CD4-positive, alpha-beta T cell treated with Interleukin-1 beta for 1 hour (primary cell): ENCODE results near the gene TRA2A.
"Not testable (repeated sequence)": the region's sequence is repeated elsewhere in the genome, so short reads cannot be mapped to it uniquely, and the experiment has no call there.

Experiments used
- DNase-seq, 2 donors: peaks; one replicate each; pipeline ENCODE4 v3.0.0-alpha.2; 2020 to 2022

Gene TRA2A

GRCh38 chr7:23531794-23532489, at the start of gene TRA2A:
TRA2A (minus strand) TSS chr7:23531981; CDS start chr7:23531824, 157 bp downstream.
- peak; percentile 96 for DNase-seq

DNA sequence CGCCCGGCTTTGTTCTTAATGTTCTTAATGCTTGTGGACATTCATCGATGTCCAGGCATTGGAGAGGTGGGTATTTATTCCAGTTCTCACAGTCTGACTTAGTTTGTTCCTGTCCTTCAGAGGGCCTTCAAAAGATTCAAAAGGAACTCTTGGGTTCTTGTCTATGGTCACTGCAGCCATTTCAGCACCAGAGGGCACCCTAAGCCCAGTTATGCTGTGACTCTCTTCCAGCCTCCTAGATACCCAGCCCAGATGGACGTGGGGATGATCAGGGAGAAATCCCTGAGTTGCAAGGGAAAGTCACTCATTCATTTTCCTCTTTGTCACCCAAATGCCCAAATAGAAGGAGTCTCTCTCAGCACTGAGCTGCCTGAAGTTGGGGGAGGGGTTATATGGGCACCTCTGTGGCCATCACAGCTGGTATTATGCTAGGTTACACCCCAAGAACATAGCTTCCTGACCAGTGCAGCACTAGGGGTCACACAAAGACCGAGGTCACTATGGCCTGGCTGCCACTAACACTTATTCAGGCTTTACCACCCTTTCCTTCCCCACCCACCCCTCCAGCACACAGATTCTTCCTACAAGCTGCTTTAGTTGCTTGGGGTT, 38.9 kb upstream of the TRA2A start:
- DNase-seq: peak; percentile 70

GRCh38 chr7:23558303-23558702, 26.5 kb upstream of the TRA2A start:
- DNase-seq: no peak

DNA sequence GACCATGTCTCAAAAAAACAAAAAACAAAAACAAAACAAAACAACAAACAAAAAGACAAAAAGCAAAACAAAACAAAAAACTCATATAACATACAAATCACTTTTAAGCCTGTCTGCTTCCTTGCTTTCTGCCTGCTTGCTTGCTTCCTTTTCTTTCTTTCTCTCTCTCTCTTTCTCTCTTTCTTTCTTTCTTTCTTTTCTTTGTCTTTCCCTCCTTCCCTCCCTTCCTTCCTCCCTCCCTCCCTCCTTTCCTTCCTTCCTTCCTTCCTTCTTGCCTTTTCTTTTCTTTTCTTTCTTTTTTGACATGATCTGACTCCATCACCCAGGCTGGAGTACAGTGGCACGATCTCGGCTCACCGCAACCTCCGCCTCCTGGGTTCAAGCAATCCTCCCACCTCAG, 15.9 kb upstream of the TRA2A start:
- no peak for DNase-seq

DNA sequence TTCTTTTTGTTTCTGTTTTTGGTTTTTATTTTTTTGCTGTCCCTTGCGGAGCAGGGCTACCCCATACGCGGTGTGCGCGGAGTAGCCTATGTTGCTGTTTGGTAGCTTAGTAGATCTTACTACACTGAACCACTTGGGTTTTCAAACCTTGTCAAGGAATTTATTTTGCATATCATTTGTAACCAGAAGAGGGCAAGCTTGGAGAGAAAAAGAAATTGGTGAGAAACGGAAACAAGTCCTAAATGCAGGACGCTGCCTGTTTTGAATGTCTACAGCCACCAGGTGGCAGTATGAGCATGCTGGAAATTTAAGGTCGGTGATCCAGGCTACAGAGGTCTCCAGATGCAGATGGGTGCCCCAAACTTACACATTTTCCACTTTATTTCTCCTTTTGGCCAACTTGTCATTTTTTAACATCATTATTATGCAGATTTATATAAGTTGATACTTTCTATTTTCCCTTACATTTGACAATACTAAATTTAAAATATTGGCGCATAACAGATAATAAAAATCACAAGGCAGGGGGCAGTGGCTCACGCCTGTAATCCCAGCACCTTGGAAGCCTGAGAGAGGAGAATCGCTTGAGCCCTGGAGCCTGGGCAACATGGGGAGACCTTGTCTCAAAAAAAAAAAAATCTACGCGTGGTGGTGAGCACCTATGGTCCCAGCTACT, 15.3 kb upstream of the TRA2A start:
- DNase-seq: peak; percentile 81 to 89

GRCh38 chr7:23545493-23545892, 13.7 kb upstream of the TRA2A start:
- no peak for DNase-seq

DNA sequence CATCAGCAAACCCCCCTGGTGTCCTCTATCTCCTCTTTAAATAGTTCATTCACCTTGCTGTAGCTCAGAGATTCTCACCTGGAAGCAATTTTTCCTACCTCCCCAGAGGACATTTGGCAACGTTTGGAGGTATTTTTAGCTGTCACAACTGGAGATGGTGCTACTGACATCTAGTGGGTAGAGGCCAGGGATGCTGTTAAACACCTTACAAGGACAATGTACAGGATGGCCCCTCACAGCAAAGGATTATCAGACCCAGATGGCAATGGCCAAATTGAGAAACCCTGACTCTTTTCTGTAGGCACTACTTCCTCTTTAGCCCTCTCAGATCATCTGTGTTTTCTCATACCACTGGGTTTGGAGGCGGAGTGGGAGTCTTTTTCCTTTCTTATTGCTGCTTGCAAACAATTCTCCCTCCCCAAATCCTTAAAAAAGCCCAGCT, 13.2 kb upstream of the TRA2A start:
- DNase-seq: peak in 1 of 2 donors; percentile 4

- no peak for DNase-seq
These were observed 11.0 kb upstream of the TRA2A start for GRCh38 chr7:23542752-23543151.

DNA sequence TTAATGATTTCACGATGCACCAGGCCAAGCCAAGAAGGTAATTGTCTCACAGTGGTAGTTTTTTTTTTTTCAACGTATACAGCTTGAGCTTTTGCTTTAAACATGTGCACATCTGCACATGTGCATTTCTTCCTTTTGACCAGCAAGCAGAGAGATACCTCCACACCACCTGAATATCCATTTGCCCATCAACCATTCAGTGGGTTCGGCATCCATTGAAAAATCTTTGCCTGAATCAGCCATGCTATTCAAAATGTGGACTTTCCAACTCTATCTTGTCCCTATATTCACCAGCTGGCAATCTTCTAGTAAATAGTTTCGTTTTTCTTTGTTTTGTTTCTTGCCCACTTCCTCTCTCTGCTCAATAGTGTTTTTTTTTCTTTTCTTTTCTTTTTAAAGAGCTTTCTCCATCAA, 7.7 kb upstream of the TRA2A start:
- DNase-seq: no peak

- no peak for DNase-seq
These were observed 6.5 kb upstream of the TRA2A start for GRCh38 chr7:23538301-23538700.

- DNase-seq: no peak
These were observed 1.4 kb upstream of the TRA2A start for GRCh38 chr7:23533238-23533604.

- no peak for DNase-seq
These were observed 883 bp upstream of the TRA2A start for GRCh38 chr7:23532490-23533237.

DNA sequence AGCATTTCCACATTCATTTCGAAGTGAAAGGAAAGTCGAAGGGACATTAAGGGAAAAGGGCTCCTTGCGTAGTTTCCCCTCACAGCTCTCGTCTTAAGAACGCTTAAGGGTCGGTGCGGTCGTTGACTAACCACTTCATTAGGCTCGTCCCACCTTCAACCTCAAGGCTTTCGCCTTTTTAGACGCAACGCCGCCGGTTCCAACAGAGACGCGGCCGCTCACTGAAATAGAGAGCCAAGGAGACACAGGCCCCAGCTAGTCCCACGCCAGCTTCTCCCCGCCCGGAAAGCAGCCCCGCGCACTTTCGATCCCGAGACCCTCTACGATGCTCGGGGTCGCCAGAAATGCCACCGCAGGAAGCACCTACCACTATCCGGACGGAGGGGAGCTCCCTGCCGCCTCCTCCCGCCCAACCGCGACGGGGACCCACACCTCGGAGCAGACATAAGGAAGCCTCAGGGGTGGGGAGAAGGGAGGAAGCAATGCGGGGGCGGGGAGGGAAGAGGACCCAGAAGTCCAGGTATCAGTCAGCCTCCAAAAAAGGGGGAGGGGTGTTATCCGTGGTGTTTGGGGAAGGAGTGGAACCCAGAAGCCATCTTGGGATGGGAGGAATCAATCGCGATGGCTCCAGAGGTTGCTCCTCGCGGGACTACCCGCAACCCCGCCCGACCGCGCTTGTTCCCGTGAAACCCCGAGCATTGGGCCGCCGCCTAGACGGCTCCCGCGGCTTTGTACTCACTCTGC, 559 bp downstream of the TRA2A start:
- peak; percentile 52 to 58 for DNase-seq

DNA sequence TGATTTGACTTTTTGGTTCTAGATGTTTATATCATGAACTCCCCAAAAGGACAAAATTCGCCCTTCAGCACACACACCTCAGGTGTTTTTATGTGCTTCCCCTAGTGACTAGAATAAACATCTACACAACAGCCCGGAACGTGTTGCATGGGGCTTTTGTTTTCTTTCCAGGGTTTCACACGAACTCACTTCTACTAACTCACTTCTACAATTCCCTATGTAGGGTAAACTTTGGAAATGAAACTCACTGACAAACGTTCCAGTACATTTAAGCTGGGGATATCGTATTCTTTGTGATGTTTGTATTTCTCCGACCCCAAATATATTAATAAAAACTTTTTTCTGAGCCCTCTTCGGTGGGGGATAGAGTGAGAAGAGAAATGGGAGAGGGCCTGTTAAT, 1.4 kb downstream of the TRA2A start:
- DNase-seq: peak; percentile 65 to 72

DNA sequence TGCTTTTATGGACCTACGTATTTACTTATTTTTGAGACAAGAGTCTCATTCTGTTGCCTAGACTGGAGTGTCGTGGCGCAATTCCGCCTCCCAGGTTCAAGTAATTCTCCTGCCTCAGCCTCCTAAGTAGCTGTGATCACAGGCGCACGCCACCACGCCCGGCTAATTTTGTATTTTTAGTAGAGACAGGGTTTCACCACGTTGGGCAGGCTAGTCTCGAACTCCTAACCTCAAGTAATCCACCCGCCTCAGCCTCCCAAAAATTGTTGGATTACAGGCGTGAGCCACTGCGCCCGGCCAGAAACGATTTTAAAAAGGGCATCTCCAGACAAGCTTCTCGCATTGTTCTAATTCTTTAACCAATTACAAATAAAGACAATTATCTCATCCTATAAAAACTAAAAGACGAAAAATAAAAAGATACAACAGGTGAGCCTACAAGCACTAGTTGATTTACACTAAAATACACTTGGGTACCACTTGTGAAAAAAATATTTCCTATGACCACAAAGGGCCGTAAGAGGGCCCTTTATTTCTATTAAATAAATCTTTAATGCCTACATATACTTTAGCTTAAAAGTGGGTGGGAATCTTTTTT, 2.4 kb downstream of the TRA2A start:
- no peak for DNase-seq

DNA sequence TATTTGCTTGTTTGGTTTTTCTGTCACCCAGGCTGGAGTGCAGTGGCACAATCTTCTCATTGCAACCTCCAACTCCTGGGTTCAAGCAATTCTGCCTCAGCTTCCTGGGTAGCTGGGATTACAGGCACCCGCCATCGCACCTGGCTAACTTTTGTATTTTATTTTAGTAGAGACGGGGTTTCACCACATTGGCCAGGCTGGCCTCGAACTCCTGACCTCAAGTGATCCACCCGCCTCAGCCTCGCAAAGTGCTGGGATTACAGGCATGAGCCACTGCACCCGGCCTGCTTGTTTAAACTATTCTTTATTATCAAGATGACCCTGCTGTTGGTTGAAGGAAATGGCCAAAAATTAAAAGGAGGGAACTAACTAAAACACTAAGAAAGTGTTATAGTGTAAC, 6.2 kb downstream of the TRA2A start:
- DNase-seq: not testable (repeated sequence)

DNA sequence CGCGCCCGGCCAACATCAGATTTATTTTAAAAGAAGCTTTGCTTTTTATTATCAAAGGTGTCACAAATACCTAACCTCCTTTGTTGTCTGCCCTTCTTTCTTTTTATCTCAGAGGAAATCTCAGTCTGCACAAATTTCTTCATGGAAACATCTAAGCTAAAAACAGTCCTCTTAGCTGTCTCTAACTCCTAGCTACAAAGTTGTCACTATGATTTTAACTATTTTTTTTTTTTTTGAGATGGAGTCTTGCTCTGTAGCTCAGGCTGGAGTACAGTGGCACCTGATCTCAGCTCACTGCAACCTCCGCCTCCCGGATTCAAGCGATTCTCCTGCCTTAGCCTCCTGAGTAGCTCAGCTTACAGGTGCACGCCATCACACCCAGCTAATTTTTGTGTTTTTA, 7.3 kb downstream of the TRA2A start:
- no peak for DNase-seq

DNA sequence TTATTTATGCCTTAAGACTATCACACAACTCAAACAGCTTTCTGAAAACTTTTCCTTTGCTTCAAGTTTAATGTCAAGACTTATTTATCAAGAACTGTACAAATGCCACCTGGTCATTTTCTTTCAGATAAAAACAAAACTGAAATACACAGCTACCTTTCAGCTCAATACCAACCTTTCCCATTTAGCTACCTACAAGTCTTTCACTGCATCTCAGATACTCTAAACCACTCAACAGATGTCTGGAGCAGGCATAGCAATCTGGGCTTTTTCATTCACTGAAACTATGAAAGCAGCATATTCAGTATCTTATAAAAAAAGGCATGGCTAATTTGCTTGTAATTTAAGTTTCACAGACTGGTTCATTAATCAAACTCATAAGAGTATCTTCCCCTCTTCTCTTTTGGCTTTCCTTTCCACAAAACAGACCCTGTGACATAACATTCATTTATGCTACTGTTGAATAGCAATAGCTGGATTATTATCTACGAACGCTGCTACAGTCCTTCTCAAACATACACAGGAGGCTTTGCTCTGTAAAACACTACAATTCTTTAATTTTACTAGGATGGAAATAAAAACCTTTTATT, 8.2 kb downstream of the TRA2A start:
- DNase-seq: no peak

- DNase-seq: no peak
These were observed 11.2 kb downstream of the TRA2A start for GRCh38 chr7:23520582-23520981.

DNA sequence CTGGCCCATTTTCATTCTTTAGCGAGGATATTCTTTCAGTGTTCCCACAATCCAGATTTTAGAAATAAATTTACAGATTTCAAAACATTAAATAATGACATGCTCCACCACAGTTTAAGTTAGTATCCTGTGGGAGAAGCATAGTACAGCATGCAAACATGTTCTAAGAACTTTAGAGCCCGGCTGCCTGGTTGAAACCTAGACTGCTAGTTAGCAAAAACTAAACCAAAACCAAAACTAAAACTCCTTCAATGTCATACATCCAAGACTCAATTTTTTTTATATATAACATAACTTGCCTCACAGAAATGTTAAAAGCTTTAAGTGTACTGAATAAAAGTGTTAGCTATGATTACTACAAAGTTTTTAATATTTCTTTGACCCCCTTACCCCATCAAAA, 17.0 kb downstream of the TRA2A start:
- no peak for DNase-seq

DNA sequence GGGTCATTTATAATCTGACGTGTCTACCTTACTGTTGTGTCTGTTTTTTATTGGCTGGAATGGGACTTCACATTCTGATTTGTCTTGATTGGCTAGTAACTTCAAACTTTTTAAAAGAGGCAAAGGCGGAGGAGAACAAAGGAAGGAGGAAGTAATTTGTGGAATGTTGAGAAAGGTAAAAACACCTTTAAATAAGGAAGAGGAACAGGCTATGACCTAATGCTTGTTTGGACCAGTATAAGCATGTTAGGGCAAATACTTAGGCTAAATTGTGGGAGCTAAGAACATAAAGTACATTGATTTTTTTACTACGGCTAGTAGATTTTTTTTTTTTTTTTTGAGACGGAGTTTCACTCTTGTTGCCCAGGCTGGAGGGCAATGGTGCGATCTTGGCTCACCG, 18.0 kb downstream of the TRA2A start:
- not testable (repeated sequence) for DNase-seq

DNA sequence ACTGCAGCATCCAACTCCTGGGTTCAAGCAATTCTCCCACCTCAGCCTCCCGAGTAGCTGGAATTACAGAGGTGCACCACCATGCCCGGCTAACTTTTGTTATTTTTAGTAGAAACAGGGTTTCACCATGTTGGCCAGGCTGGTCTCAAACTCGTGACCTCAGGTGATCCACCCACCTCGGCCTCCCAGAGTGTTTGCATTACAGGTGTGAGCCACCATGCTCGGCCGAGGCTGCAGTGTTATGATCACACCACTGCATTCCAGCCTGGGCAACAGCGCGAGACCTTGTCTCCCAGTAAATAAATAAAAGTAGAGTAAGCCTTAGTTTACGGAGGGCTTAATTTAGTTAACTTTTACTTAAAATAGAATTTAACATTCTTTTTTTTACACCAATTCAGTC, 37.8 kb downstream of the TRA2A start:
- no peak for DNase-seq
